ENCODE data around the gene BAIAP3. TPM values are rescaled to one million over a fixed set of nuclear protein-coding genes. Genes with fewer than 3 reads are reported as not detected.

The BAIAP3 gene
- total and polyA plus RNA-seq, 2 of the 4 experiments (the other 2 are of a cell fraction) = 0.36 to 0.65 TPM

DNA sequence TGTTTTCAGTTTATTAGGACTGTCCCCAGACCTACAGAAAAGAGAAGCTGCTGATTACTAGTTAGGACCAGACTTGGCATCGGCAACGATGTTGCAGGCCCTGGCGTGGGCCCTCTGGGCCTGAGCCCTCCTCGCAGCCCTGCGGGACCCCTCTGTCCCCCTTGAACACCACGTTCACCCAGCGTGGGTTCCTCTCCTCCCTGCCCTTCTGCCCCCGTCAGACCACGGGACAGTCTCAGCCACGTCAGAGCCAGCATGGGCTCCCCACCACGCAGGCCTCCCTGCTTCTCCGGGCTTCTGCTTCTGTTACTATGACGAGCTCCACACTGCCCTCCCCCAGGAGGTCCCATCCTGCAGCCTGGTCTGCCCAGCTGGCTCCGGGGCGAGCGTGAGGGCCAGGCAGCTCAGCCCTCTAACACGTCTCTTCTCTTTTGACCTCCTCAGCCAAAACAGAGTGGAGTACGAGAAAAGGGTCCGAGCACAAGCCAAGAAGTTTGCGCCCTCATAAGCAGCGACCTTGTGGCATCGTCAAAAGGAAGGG lies 9.1 kb upstream of the BAIAP3 start:
- ChIA-PET POLR2A (ENCODE audit: unreplicated experiment) (no interaction called here), CTCF (no interaction called here)
- Histone ChIP-seq H3K4me3 (ENCODE audit: insufficient read depth, low read depth, low read length) (no peak overlapping the region), H3K4ac (ENCODE audit: low read depth, low read length) (no peak overlapping the region), H2BK5ac (ENCODE audit: low read depth, low read length, poor library complexity, severe bottlenecking) (no peak overlapping the region), H3K14ac (replicated peaks; ENCODE audit: low read depth, low read length) (no peak overlapping the region), H3K56ac (ENCODE audit: extremely low read depth, insufficient read depth, low read length) (no peak overlapping the region), H3K79me1 (ENCODE audit: low read depth in 1 of 2, low read length in 2 of 2) (peaks cover 4 to 20% of the 10 kb centered on the region in 2 experiments), H3K9me3 (ENCODE audit: control insufficient read depth, insufficient read depth, low read length) (no peaks in the 10 kb centered on the region), H2AK5ac (ENCODE audit: low read depth, low read length) (no peak overlapping the region), H3K27me3 (ENCODE audit: control insufficient read depth, insufficient read depth, low read length) (no peaks in the 10 kb centered on the region), H2BK15ac (ENCODE audit: low read depth, low read length) (no peak overlapping the region), H3K4me1 (ENCODE audit: control insufficient read depth, insufficient read depth, low read length) (no peaks in the 10 kb centered on the region), H2BK20ac (ENCODE audit: low read depth, low read length) (no peak overlapping the region), H4K5ac (ENCODE audit: low read depth, low read length) (no peak overlapping the region), H2AFZ (replicated peaks; ENCODE audit: low read length, poor library complexity) (no peak overlapping the region), H3K9ac (ENCODE audit: low read depth, low read length) (no peak overlapping the region), H3K9me1 (ENCODE audit: insufficient read depth, low read length) (no peaks in the 10 kb centered on the region), H4K8ac (ENCODE audit: low read depth in 2 of 2, low read length in 2 of 2) (no peak overlapping the region), H3K36me3 (ENCODE audit: control insufficient read depth, insufficient read depth, low read length) (peaks cover 53% of the 10 kb centered on the region), H3K4me2 (ENCODE audit: low read depth, low read length) (no peak overlapping the region), H4K91ac (ENCODE audit: insufficient read depth, low read depth, low read length) (no peak overlapping the region), H2BK120ac (ENCODE audit: low read depth, low read length) (no peak overlapping the region), H3K18ac (ENCODE audit: low read depth, low read length) (no peak overlapping the region), H2AK9ac (replicated peaks; ENCODE audit: low read depth, low read length, poor library complexity) (no peak overlapping the region), H3K27ac (ENCODE audit: insufficient read depth, low read length) (no peak overlapping the region), H4K20me1 (ENCODE audit: insufficient read depth, low read length) (peaks cover 39% of the 10 kb centered on the region), H3K23ac (ENCODE audit: low read depth, low read length) (no peak overlapping the region)
- 82% methylated on average over 11 of the region's 22 CpGs; no CpG with 5 or more reads in 1 of the 2 experiments for WGBS, 2 experiments (ENCODE audit: extremely low coverage in 2 of 2, insufficient read length in 1 of 2)
- TF ChIP-seq CEBPB (IDR thresholded peaks at IDR 0.05; ENCODE audit: low read depth, low read length) (no peak), CHD1 (IDR thresholded peaks at IDR 0.05; ENCODE audit: low read depth, low read length) (no peak), FOS (IDR thresholded peaks at IDR 0.05; ENCODE audit: low read depth, low read length) (no peak), RCOR1 (IDR thresholded peaks at IDR 0.05; ENCODE audit: insufficient replicate concordance, low read length) (no peak), BHLHE40 (IDR thresholded peaks at IDR 0.05; ENCODE audit: low read depth, low read length) (no peak), MAZ (IDR thresholded peaks at IDR 0.05; ENCODE audit: borderline replicate concordance, low read depth, low read length) (no peak), MAFK (IDR thresholded peaks at IDR 0.05; ENCODE audit: low read depth, low read length) (no peak), NFE2L2 (IDR thresholded peaks at IDR 0.05; ENCODE audit: low read depth, low read length) (no peak), SMC3 (IDR thresholded peaks at IDR 0.05; ENCODE audit: low read depth, low read length) (no peak), POLR2A (IDR thresholded peaks at IDR 0.05; ENCODE audit: low read depth, low read length) (no peak), MXI1 (IDR thresholded peaks at IDR 0.05; ENCODE audit: borderline replicate concordance, low read depth, low read length) (no peak)
- TF ChIP-seq, protein P1, sequence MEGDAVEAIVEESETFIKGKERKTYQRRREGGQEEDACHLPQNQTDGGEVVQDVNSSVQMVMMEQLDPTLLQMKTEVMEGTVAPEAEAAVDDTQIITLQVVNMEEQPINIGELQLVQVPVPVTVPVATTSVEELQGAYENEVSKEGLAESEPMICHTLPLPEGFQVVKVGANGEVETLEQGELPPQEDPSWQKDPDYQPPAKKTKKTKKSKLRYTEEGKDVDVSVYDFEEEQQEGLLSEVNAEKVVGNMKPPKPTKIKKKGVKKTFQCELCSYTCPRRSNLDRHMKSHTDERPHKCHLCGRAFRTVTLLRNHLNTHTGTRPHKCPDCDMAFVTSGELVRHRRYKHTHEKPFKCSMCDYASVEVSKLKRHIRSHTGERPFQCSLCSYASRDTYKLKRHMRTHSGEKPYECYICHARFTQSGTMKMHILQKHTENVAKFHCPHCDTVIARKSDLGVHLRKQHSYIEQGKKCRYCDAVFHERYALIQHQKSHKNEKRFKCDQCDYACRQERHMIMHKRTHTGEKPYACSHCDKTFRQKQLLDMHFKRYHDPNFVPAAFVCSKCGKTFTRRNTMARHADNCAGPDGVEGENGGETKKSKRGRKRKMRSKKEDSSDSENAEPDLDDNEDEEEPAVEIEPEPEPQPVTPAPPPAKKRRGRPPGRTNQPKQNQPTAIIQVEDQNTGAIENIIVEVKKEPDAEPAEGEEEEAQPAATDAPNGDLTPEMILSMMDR (conservative IDR thresholded peaks at IDR 0.05; ENCODE audit: low read depth, low read length) = no peak
- TF ChIP-seq, protein P2, sequence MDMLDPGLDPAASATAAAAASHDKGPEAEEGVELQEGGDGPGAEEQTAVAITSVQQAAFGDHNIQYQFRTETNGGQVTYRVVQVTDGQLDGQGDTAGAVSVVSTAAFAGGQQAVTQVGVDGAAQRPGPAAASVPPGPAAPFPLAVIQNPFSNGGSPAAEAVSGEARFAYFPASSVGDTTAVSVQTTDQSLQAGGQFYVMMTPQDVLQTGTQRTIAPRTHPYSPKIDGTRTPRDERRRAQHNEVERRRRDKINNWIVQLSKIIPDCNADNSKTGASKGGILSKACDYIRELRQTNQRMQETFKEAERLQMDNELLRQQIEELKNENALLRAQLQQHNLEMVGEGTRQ (IDR thresholded peaks at IDR 0.05; ENCODE audit: low read depth, low read length) = no peak
- TF ChIP-seq, protein P3, sequence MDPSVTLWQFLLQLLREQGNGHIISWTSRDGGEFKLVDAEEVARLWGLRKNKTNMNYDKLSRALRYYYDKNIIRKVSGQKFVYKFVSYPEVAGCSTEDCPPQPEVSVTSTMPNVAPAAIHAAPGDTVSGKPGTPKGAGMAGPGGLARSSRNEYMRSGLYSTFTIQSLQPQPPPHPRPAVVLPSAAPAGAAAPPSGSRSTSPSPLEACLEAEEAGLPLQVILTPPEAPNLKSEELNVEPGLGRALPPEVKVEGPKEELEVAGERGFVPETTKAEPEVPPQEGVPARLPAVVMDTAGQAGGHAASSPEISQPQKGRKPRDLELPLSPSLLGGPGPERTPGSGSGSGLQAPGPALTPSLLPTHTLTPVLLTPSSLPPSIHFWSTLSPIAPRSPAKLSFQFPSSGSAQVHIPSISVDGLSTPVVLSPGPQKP (IDR thresholded peaks at IDR 0.05; ENCODE audit: borderline replicate concordance, low read depth, low read length) = no peak
- in situ Hi-C loops (cut with MboI; ENCODE audit: low sequenced_read_pairs) (no loop called here), dilution Hi-C loops (cut with HindIII; ENCODE audit: low sequenced_read_pairs, unreplicated experiment) (no loop called here), intact Hi-C loops (cut with micrococcal nuclease) (no loop called here)
- BruUV-seq (replicated peaks) = no TSS peak
- ATAC-seq (ENCODE audit: low read depth) = no peak
- no peak for DNase-seq

Measured in IMR-90 (cell line).